DND-41 (cell line): ENCODE data around the gene NRXN3.

Experiments used
- ATAC-seq: fragments of 200-7000 bp; cut with Tn5 transposase; 3 replicates; pipeline ENCODE4 v1.9.1; 2021; ENCODE audit warnings: low read depth; ENCODE audit not compliant: insufficient read depth
- DNase-seq: peaks from one replicate; pipeline ENCODE4 v3.0.0-alpha.2; 2020
- H2AFZ ChIP-seq: 2 replicates; pipeline ENCODE4 v1.6.0; 2012; ENCODE audit warnings: low read depth, low read length
- H3K27ac ChIP-seq: 2 replicates; pipeline ENCODE4 v1.5.1; 2012; ENCODE audit warnings: low read length, inconsistent platforms
- H3K27me3 ChIP-seq: fragments of 200-600 bp; sonication (generic); 2 replicates; pipeline ENCODE4 v1.6.0; 2012; ENCODE audit warnings: low read length, mild to moderate bottlenecking, inconsistent platforms; ENCODE audit not compliant: insufficient read depth, poor library complexity
- H3K36me3 ChIP-seq: 2 replicates; pipeline ENCODE4 v1.5.1; 2012; ENCODE audit warnings: low read length, inconsistent platforms; ENCODE audit not compliant: insufficient read depth
- H3K4me1 ChIP-seq: 2 replicates; pipeline ENCODE4 v1.5.1; 2012; ENCODE audit warnings: mild to moderate bottlenecking, low read length; ENCODE audit not compliant: insufficient read depth
- H3K4me2 ChIP-seq: 2 replicates; pipeline ENCODE4 v1.6.0; 2012; ENCODE audit warnings: mild to moderate bottlenecking, moderate library complexity, low read length, inconsistent platforms; ENCODE audit not compliant: insufficient read depth
- H3K4me3 ChIP-seq, 2 experiments: fragments of 200-600 bp in 1 of 2; shearing (Covaris generic) in 1 of 2; 2 replicates each; pipeline ENCODE4 v1.5.1; 2012 to 2016; ENCODE audit warnings: inconsistent platforms in 2 of 2, low read length in 2 of 2, mild to moderate bottlenecking in 2 of 2, low read depth in 1 of 2, moderate library complexity in 1 of 2
- H3K79me2 ChIP-seq: 2 replicates; pipeline ENCODE4 v1.6.0; 2012; ENCODE audit warnings: low read length, inconsistent platforms; ENCODE audit not compliant: insufficient read depth
- H3K9ac ChIP-seq: 2 replicates; pipeline ENCODE4 v1.6.0; 2012; ENCODE audit warnings: low read depth, mild to moderate bottlenecking, inconsistent platforms, low read length, moderate library complexity
- H3K9me3 ChIP-seq: 2 replicates; pipeline ENCODE4 v1.5.1; 2012; ENCODE audit warnings: low read length, moderate library complexity, mild to moderate bottlenecking, inconsistent platforms; ENCODE audit not compliant: insufficient read depth, severe bottlenecking
- H4K20me1 ChIP-seq: 2 replicates; pipeline ENCODE4 v1.6.0; 2012; ENCODE audit warnings: low read length; ENCODE audit not compliant: insufficient read depth
- CTCF ChIP-seq: IDR thresholded peaks from 2 replicates; pipeline ENCODE4 v1.5.1; 2012; ENCODE audit warnings: borderline replicate concordance, low read length, moderate library complexity, mild to moderate bottlenecking; ENCODE audit not compliant: poor library complexity, severe bottlenecking; ENCODE audit errors: extremely low read depth
- EZH2 ChIP-seq: IDR thresholded peaks from 3 replicates; pipeline ENCODE4 v1.6.1; 2012; ENCODE audit warnings: borderline replicate concordance, low read depth, mild to moderate bottlenecking, moderate library complexity, low read length, inconsistent platforms; ENCODE audit not compliant: severe bottlenecking

NRXN3 gene

DNA sequence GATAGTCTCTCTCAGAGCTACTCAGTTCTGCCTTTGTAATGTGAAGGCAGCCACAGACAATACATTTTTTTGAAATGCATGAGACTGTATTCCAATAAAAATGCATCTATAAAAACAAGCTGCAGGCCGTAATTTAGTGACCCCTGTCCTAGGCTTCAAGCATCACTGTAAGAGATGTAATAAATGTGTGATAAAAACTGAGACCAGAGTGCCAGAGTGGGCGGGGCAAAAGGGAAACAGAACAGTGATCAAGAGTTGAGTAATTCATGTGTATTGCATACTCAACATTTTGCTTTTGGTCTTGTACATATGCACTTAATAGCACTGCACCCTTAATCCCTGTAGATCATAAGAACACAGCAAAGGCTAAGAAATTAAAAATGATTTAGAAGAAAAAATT, 1297.7 kb downstream of the NRXN3 start:
- Histone ChIP-seq H3K9me3 (no peaks in the 10 kb centered on the region), H3K9ac (no peak overlapping the region)
- DNase-seq: no peak

DNA sequence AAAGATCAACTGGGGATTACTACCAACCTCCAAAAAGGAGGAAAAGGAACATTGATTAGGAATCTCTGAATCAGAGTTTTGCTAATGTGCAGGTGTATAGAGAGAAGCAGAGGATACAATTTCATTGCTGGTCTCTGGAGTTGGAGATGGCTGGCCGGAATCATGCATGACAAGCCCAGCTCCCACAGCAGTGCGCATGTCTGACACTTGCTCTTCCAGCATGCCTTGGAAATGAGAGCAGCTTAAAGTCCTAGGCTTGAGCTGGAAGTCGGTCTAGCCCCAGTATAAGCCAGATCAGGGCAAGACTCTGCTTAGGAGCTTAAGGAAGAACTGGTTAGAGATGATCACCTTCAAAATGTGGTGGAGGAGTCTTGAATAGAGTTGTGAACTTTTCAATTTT, 1298.3 kb downstream of the NRXN3 start:
- Histone ChIP-seq H3K4me2 (no peak overlapping the region), H3K36me3 (no peaks in the 10 kb centered on the region), H3K4me1 (no peaks in the 10 kb centered on the region), H3K4me3 (no peak overlapping the region), H3K9me3 (no peaks in the 10 kb centered on the region), H2AFZ (no peak overlapping the region), H3K27ac (no peak overlapping the region), H3K79me2 (no peaks in the 10 kb centered on the region), H4K20me1 (no peaks in the 10 kb centered on the region), H3K27me3 (peaks cover 3% of the 10 kb centered on the region), H3K9ac (no peak overlapping the region)
- ATAC-seq: no peak
- no peak for DNase-seq
- no peak for TF ChIP-seq CTCF
- no peak for TF ChIP-seq EZH2

More for the DNA sequence above, 1297.7 kb downstream of the NRXN3 start:
- Histone ChIP-seq H3K4me1 (no peaks in the 10 kb centered on the region), H2AFZ (no peak overlapping the region), H3K36me3 (no peaks in the 10 kb centered on the region), H4K20me1 (no peaks in the 10 kb centered on the region), H3K27ac (no peak overlapping the region), H3K4me3 (no peak overlapping the region), H3K79me2 (no peaks in the 10 kb centered on the region), H3K27me3 (no peaks in the 10 kb centered on the region), H3K4me2 (no peak overlapping the region)
- TF ChIP-seq CTCF (no peak), EZH2 (no peak)
- ATAC-seq: no peak

GRCh38 chr14:79473651-79474050, 1303.5 kb downstream of the NRXN3 start:
- H3K4me3 ChIP-seq: no peak overlapping the region
- TF ChIP-seq CTCF (no peak), EZH2 (no peak)

More at GRCh38 chr14:79473651-79474050, 1303.5 kb downstream of the NRXN3 start:
- Histone ChIP-seq H3K79me2 (no peaks in the 10 kb centered on the region), H4K20me1 (no peaks in the 10 kb centered on the region), H3K27ac (no peak overlapping the region), H2AFZ (no peak overlapping the region), H3K4me2 (no peak overlapping the region), H3K9me3 (no peaks in the 10 kb centered on the region), H3K4me1 (no peaks in the 10 kb centered on the region), H3K9ac (no peak overlapping the region), H3K36me3 (no peaks in the 10 kb centered on the region), H3K27me3 (peaks cover 3% of the 10 kb centered on the region)
- DNase-seq (no peak), ATAC-seq (no peak)
